Germinal center (tissue), 1 donor: ENCODE data around the gene CMIP.
"Not testable (repeated sequence)": the region's sequence is repeated elsewhere in the genome, so short reads cannot be mapped to it uniquely, and the experiment has no call there.

Experiments used
- DNase-seq: peaks from one replicate; pipeline ENCODE4 v3.0.0; 2012; ENCODE audit warnings: mixed read lengths, low spot score

The CMIP gene

GRCh38 chr16:81568749-81569087 is 124.1 kb downstream of the CMIP start:
- no peak for DNase-seq

- DNase-seq, result no peak
These were observed 124.9 kb downstream of the CMIP start for GRCh38 chr16:81569361-81570034.

- no peak for DNase-seq
These were observed 125.7 kb downstream of the CMIP start for GRCh38 chr16:81570151-81570846.

- no peak for DNase-seq
These were observed 126.6 kb downstream of the CMIP start for GRCh38 chr16:81571175-81571574.

GRCh38 chr16:81571592-81572385 is 127.2 kb downstream of the CMIP start:
- DNase-seq, result no peak

- no peak for DNase-seq
These were observed 128.0 kb downstream of the CMIP start for GRCh38 chr16:81572386-81573144.

- DNase-seq, result no peak
These were observed 129.0 kb downstream of the CMIP start for GRCh38 chr16:81573533-81574020.

GRCh38 chr16:81574168-81574567 is 129.6 kb downstream of the CMIP start:
- DNase-seq, result no peak

- DNase-seq, result no peak
These were observed 130.7 kb downstream of the CMIP start for GRCh38 chr16:81575307-81575706.

- DNase-seq, result no peak
These were observed 131.2 kb downstream of the CMIP start for GRCh38 chr16:81575834-81576233.

GRCh38 chr16:81576696-81577095 is 132.1 kb downstream of the CMIP start:
- no peak for DNase-seq

- DNase-seq, result not testable (repeated sequence)
These were observed 132.7 kb downstream of the CMIP start for GRCh38 chr16:81577272-81577671.

GRCh38 chr16:81578076-81578475 is 133.5 kb downstream of the CMIP start:
- no peak for DNase-seq

- no peak for DNase-seq
These were observed 134.2 kb downstream of the CMIP start for GRCh38 chr16:81578636-81579413.

- DNase-seq, result no peak
These were observed 136.5 kb downstream of the CMIP start for GRCh38 chr16:81581107-81581506.

- no peak for DNase-seq
These were observed 138.2 kb downstream of the CMIP start for GRCh38 chr16:81582655-81583441.

GRCh38 chr16:81583893-81584631 is 139.5 kb downstream of the CMIP start:
- no peak for DNase-seq

GRCh38 chr16:81585785-81586184 is 141.2 kb downstream of the CMIP start:
- DNase-seq, result no peak

GRCh38 chr16:81586417-81586816 is 141.8 kb downstream of the CMIP start:
- DNase-seq, result no peak
